AG08395 (cell line): Measurements from ENCODE around the gene CFAP57.

Experiments used
- DNase-seq: peaks from one replicate; pipeline ENCODE4 v3.0.0; 2012; ENCODE audit warnings: mixed read lengths, low spot score

The CFAP57 gene

DNA sequence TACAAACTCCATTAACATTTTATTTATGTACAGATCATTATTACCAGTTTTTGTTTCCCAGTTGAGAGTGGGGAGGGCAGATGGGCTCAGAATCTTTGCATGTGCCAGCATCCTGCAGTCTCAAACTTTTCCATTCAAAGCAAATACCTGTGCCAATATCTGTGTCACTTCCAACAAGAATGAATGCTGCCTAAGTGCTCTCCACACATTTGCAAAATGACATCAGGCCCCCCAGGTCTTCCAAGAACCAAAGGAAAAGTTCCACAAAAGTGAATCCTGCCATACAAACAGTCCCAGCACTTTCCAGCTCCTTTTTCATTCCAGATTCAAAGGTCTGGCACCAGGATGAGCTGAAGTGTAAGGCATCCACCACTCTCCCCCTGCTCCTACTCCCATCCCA is 127.0 kb downstream of the CFAP57 start:
- no peak for DNase-seq

DNA sequence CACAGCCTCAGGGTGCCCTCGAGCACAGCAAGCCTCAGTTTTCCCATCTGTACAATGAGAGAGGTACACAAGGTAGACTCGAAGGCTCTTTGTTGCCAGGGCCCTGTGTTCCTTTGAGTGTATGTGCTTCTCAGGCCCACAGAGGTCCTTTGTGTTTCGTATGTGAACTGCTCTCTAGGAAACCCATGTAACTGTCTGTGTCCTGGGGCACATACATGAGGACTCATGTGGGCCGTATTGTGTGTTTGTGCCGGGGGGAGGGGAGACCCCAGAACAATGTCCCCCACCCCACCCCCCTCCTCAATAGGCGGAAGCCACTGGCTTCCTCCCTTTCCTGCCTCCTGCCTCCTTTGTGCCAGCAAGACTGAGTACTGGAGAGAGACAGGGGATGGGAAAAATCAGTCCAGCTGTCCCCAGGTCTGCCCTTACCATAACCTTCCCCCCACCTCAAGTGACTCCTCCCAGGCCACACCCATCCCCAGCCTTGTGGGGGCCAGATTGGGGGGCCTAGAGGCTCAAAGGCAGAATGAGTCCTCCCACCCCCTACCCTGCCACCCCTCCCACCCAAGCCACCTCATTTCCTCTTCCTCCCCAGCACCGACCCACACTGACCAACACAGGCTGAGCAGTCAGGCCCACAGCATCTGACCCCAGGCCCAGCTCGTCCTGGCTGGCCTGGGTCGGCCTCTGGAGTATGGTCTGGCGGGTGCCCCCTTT is 128.4 kb downstream of the CFAP57 start, which contains the start of gene TIE1:
Gene TIE1 (plus strand): TSS at position 605 of the 717 bp plus-strand sequence. CDS start 90 bp downstream, at position 695.
- DNase-seq: no peak

DNA sequence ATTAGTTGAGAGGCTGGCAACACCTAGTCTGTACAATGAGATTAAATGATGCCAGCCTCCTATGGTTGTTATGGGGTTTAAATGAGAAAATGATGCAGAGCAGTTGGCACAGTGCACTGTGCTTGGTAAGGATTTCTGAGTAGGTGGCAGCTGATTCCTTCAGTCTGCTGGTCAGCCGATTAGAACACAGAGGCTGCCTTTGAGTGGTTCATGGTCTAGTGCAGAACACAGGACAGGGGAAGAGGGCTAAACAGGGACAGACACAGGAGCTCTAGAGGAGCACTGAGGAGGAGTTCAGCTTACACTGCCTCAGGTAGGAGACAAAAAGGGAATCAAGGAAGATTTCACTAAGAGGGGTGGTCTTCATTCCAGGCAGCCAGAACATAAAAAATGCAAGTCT is 130.1 kb downstream of the CFAP57 start:
- no peak for DNase-seq

DNA sequence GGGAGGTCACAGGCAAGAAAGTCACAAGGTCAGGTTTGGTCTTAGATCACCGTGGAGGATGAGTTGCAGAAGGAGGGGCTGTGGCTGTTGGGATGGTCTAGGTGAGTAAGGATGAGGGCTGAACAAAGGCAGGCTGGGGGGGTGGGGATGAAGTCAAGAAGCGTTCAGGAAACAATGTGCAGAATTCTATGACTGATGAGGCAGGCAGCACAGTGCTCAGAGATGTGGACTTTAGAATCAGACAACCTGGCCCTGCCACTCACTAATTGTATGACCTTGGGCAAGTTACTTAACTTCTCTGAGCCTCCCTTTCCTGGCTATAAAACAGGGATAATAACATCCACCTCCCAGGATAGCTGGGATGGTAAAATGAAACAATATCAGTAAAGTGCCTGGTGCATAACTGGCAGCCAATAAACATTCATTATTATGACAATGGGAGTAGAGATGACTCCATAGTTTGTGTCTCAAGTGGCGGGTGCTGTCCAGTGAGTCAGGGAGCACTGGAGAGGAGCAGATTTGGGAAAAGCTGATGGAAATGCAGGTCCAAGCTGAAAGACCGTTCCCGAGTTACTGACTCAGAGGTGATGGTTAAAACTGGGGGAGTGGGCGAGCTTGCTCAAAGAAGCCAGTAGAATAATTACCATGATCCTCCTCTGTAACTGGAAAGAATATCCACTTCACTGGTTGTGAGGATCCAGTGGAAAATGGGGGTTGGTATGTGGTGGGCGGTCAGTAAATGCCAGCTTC is 130.8 kb downstream of the CFAP57 start:
- DNase-seq: peak; percentile 35

DNA sequence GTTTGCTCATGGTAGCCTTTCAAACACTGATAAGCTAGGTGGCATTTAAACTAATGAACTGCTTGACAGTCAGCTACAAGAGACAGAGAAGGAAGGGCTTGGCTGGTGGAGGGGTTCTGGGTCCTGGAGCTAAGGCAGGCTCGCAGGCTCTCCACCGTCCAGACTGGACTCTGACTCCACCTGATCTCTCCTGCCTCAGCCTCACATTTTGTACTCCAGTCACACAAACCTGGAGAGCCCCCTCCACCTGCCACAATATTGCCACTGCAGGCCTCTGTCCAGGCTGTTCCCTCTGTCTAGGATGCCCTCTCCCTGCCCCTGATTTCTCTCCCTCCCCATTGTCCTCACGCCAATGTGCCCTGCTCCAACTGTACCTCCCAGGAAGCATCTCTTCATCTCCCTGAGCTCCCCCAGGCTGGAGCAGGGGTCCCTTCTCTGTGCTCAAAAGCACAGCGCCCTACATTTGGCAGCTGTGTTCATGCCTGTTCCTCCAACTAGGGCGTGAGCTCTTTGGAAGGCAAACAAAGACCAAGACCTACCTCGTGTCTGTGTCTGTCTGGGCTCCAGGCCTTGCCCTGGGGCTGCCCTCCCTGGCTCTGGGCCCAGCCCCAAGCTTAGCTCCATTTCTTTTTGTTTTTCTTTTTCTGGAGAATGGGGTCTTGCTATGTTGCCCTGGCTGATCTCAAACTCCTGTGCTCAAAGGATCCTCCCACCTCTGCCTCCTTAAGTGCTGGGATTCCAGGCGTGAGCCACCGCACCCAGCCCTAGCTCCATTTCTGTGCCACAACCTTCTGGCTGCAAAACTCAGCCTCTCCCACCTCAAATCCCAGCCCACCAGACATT is 131.6 kb downstream of the CFAP57 start:
- DNase-seq: no peak
